GM18519 (cell line): ENCODE measurements around the gene CRYL1.

ENCODE experiments used
- ATAC-seq: cut with Tn5 transposase; IDR thresholded peaks from one replicate; pipeline ENCODE4 v1.9.1; 2021; ENCODE audit warnings: mild to moderate bottlenecking, moderate library complexity; ENCODE audit not compliant: unreplicated experiment, low FRiP score

The CRYL1 gene

DNA sequence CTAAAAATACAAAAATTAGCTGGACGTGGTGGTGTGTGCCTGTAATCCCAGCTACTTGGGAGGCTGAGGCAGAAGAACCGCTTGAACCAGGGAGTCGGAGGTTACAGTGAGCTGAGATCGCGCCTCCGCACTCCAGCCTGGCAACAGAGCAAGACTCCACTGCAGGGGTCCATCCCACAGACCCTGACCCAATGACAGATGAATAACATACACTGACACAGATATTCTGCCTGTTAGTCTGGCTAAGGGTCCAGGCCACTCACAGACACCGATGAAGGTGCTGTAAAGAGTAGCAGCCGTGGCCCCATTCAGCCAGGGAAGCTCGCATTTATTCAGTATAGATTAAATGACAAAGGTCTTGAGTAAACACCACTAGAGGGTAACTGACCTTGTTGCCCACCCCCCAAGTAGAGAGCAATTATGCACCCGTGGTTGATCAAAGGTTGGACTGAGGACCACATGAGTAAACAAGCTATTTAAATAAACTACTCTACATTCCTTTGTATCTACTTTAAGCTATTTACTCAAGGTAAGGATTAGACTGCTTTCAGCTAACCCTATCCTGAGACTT, 8.5 kb upstream of the CRYL1 start:
- ATAC-seq, result no peak

DNA sequence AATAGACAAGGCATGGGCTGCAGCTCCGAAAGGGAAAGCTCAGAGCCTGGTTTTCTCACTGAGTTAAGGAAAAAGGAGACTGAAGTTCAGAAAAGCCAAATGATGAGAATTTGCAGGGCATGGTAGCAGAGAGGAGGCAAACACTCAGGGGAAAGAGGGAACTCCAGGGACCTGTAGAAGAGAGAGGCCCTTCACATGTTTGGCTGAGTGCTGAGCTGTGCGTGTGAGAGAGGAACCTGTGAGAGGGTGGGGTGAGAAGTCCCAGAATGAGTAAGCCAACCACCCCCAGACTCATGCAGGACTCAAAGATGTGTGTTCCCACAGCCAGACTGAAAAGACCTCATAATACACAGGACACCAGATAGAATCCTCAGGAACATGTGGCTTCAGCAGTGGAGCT, 2.8 kb upstream of the CRYL1 start:
- no peak for ATAC-seq

DNA sequence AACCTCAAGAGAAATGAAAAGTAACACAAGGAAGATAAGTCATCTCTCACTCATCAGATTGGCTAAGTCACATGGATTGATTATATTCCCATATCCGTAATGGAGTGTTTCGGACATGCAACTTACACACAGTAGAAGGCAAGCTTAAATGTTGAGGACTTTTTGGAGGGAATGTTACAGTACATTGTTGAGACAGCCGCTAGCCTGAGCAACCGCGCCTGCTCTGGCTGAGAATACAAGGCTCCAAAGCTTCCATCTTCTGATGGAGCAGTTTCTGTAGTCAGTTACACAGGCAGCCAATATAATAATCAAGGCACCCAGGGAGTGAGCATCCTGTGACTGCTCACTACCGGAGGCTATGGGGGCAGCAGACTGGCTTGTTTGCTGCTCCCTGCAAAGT, 1.0 kb upstream of the CRYL1 start:
- ATAC-seq, result no peak

DNA sequence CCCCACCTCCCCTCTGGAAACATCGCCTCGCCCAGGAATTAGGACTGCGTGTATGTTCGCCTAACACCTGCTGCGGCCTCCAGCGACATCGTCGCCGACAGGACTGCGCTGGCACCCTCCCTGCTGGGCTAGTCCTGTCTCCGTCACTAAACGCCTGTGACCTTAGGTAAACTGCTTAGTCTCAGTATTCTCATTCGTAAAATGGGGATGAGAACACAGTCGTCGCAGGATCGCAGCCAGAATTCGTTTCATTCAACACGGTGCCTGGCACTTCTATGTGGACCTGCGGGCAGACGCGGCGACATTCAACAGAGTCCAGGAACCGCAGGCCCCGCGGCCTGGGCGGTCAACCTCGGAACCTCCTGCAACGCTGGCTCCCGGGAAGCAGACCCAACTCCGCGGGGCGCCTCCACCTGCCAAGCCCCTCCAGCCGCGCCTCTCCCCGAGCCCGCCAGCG, 485 bp downstream of the CRYL1 start:
- no peak for ATAC-seq

DNA sequence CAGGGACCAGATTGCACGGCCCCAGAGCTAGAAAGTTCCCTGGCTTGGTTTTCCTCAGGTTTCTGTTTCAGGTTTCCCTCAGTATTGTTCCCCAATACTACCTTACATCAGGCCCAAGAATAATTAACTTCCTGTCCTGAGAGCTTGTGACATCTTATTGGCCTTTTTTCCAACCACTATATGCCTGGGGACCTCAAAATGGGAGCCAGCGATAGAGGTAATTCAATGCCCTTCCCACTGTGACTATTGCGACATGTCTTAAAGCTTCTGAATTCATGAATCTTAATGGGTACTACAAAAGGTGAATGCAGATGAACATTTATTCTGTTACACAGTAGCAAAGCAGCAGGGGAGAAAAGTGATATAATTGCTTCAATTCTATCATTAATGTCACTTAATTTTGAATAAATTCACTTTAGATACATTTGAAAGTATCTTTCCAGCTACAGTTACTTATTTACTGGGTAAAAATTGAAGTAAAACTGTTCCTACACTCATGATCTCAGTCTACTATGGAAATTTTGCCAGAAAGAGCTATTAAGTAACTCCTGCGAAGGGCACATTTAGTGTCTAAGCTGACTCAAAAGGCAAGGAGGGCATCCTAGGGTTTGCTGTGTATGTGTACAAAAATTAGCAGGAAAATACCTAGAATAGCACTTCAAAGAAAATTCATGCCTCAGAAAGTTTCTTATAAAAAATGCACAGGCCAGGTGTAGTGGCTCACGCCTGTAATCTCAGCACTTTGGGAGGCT, 4.1 kb downstream of the CRYL1 start:
- no peak for ATAC-seq

DNA sequence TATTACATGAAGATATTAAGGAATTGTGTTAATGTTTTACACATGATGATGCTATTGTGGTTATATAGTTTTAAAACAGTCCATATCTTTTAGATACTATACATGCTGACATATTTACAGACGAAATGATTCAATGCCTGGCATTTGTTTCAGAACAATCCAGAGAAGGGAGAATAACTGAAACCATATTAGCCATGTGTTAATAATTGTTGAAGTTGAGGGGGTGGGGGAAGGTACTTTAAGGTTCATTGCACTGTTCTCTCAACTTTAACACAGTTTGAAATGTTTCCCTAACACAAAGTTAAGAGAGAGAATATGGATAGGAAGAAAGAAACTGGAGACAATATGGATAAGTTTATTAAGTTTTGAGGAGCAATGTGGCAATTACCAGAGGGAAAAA, 5.8 kb downstream of the CRYL1 start:
- no peak for ATAC-seq

DNA sequence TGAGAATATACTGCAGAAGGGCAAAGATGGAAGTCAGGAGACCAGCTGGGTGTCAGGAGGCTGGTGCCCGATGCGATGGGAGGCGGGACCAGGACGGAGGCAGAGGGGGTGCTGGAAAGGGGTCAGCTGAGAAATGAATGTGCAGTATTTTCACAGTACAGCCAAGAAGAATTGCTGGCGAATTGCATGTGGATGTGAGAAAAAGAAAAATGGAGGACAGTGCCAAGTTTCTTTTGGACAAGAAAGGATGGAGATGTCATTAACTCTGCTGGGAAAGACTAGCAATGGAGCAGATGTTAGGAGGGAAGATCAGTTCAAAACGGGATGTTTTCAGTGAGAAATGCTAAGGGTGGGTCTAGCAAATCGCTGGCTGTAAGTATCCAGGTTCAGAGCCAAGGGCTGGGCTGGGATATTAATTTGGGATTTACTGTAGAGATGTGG, 7.0 kb downstream of the CRYL1 start:
- no peak for ATAC-seq

DNA sequence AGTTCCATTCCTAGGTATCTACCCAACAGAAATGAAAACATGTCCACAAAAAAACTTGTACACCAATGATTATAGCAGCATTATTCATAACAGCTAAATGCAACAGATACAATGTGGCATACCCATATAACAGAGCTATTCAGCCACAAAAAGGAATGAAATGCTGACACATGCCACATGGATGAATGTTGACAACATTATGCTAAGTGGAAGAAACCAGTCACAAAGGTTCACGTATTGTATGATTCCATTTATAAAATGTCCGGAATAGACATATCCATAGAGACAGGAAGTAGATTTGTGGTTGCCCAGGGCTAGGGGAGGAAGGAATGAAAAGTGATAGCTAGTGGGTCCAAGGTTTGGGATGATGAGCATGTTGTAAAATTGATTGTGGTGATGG, 10.8 kb downstream of the CRYL1 start:
- ATAC-seq, result no peak

DNA sequence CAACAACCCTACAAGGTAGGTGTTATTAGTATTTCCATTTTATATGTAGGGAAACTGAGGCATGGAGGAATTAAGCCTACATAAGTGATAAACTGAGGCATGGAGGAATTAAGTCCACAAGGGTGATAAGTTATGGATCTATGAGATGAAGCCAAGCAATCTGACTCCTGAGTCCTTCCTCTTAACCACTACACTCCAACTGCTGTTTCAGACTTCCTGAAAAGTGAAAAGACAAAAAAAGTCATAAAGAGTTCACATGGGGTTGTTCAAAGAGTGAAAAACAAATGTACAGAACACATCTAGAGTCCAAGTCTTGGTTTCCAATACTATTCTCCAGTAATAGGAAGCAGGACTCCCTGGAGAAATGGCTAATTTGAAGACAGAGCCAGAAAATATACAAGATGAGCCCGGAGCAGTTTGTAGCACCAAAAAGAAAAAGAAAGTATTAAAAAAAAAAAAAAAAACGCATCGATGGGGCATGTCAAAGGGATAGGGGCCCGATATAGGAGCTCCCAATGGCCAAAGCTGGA, 12.1 kb downstream of the CRYL1 start:
- no peak for ATAC-seq

DNA sequence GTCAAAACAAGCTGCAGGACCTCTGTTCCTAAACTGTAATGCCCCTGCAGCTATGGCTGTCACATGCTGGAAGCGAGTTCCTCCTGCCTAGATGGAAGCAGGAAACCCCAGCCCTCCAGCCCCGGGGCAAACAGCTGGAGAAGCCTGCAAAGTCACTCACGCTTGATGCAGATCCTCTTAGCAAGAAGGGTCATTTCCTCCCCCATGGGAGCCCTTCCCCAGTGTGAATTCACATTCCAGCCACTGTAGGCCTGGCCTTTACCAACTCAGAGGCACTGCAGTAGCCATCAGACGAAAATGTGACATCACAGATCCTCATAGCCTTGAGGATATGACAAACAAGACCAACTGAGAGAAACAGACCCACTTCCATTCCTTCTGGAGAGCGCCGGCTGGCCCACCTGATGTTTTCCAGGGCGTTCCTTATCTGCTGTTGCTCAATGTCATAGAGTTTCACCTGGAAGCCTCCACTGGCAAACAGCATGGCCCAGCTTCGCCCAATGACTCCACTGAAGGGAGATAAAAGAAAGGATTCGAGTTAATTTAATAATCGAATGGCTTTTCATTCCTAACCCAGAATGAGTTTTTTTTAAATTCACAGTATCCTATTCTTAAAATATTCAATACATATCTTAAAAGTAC, 13.5 kb downstream of the CRYL1 start:
- ATAC-seq, result no peak

DNA sequence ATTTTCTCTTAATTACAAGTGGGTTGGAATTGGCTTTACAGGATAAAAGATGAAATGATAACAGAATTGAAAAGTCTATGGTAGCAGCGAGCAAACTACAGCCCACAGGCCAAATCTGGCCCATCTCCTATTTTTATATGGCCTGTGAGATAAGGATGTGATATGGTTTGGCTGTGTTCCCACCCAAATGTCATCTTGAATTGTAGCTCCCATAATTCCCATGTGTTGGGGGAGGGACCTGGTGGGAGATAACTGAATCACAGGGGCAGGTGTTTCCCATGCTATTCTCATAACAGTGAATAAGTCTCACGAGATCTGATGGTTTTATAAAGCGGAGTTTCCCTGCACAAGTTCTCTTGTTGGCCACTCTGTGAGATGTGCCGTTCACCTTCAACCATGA, 19.0 kb downstream of the CRYL1 start:
- no peak for ATAC-seq

DNA sequence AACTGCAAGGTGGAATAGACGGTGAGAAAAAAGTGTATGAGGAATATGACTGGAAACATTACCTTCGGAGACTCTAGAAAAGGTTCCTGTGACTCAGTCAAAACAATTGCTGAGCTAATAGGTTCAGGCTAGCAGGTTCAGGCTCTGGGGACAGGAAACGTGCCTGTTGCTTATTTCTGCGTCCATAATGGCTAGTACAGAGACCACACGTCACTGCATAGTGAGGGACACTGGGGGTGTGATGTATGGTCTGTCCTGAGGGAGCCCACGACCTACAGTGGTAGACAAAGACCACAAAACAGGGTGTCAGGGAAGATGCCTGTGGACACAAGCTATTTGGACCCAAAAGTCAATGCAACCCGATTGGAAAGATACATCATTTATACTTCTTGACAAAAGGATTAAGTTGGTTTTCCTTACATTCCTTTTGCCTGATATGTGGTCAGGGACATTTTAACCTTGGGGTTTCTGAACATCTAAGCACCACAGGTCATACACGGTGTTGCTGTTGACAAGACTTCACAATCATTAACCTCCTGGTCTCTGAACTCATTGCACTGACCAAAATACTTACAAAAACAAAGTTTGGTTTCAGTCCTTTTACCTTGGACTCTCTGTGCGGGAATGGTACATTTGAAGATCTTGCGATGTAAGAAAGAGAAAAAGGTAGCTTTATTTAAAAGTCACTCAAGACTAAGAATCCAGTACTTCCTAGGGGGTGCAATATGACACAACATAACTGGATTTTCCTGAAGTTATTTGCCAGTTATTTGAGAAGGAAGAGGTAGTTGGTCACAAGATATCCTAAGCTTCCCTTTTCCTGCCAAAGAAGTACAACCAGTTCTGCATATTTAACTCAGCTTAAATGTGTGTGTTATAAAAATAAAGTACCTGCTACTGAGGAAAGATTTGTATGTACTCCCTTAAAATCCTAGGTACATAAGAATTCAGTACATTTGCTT, 20.0 kb downstream of the CRYL1 start:
- no peak for ATAC-seq

DNA sequence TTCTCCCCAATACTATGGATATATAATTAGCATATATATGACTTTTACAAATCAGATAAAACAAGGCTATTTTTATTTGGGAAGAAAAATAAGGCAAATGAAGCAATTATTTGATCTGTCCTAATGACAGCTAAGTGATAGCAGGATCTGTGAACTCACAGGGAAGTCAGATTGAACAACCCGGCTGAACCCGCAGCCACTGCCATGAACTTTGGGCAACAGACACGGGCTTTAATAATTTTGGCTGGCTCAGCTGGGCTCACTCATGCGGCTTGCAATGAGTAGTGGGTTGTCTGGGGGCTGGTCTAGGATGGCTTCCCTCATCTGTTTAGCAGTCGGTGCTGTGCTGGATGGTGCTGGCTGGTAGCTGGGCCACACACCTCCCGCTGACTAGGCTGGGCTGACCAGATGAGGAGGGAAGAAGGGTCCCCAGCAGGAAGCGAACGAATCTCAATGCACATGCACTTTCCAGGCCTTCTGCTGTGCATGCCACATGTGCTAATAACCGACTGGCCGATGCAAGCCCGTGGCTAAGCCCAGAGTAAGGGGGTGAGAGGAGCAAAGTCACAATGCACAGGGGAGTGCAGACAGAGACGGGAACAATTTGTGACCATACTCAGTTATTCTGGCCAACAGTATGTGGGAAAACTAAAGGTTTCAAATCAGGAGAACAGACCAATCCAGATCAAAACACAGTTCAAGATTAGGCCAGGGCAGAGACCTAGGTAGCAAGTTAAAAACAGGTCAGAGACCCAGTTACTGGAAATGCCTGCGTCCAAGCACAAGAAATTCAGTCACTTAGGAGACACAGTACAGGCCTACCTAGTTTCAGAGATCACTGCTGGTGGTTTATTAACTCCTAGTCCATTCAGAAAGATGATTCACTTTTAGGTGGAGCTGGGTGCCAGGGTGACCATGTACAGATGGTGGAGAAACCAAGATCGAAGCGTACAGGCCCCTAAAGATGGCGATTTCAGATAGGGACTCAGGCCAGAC, 22.3 kb downstream of the CRYL1 start:
- ATAC-seq, result no peak

DNA sequence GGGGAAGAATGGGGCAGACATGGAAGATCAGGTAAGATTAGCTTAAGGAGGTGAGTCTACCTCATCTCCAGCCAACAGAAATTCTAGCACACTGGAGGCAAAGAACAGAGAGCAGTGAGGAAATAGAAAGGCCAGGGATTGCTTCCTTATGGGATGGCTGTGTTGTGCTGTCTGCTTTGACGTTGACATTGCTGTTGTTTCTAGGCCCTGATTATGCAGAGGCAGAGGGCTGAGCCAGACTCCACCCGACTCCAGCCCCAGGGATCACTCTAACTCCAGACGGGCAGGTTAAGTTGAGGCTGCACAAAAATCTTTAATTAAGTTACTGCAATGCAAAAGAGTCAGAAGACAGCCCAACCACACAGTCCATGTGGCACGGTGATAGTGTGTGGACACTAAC, 24.1 kb downstream of the CRYL1 start:
- ATAC-seq, result no peak

DNA sequence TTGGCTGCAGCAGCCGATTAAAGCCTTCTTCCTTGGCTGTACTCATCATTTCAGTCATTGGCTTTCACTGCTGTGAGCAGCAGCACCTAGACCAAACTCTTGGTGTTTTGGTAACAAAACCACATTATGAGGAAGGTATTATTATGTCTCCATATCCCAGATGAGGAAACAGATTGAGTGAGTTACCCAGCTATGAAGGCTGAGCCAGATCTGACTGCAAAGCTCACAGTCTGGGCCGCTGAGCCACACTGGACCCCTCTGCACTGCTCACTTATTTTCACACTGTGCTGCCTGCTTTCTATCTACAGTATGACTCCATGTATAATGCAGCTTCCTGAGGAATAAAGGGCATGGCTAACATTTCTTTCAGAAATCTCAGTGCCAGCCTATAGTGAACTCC, 24.5 kb downstream of the CRYL1 start:
- ATAC-seq, result no peak

DNA sequence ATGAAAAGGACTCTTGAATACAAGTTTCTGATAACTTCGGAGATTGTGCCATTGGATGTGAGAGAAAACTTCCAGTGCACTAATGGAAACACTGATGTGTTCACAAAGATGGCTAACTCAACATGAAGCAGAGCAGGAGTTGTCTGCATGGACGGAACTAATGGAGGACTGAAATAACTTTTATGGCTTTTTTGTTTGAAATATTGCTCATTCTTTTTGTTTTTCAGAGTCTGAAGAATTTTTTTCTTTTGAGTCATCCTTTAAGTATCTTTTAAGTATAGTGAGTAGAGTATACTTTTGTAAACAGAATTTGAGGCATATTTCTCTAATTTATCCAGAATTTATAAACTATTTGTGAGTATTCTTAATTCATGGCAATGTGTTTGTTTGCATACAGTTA, 25.7 kb downstream of the CRYL1 start:
- no peak for ATAC-seq

DNA sequence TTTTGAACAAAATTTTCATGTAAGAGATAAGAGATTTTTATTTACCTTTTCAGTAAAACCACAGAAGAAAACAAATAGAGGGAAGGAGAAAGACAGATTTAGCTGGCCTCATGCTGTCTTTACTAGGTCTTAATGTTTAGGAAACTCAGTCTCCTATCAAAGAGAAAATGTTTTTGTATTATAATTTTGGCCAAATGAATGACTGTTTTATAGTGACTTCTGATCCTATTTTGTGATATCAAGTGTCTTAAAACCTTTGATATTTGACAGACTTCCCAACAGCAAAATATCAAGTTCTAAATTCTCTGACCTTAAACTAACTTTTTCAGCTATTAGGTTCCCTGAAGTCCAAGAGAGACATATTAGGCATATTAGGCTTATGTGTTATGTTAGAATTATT, 27.0 kb downstream of the CRYL1 start:
- ATAC-seq, result no peak

DNA sequence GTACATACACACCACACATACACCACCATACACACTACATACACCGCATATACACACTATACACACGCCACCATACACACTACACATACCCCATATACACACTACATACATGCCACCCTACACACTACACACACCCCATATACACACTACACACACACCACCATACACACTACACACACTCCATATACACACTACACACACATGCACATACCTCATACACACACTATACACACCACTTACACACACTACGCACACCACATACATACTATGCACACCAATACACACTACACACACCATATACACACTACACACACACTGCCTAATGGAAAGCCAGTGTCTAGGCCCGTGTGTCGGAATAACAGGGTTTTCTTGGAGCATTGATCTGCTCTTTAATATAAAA, 27.5 kb downstream of the CRYL1 start:
- ATAC-seq, result no peak

DNA sequence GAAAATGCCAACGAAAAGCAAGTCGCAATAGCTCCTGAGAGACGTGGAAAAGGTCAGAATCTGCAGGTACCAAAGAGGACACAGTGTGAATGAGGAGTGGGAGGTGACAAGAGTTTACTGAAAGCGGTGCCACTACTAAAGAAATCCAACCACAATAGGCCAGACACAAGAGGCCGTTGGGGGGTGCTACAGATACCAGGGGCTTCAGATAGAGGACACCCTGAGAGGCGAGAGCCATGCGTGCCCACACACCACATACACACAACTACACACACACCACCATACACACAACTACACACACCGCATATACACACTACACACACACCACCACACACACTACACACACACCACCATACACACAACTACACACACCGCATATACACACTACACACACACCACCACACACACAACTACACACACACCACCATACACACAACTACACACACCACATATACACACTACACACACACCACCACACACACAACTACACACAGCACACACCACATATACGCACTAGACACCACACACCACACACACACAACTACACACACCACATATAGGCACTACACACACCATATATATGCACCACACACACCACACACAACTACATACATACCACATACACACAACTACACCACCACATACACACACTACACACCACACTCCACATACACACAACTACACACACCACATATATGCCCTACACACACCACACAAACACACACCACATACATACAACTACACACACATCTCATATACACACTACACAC, 28.5 kb downstream of the CRYL1 start:
- no peak for ATAC-seq
